Neural cell (in vitro differentiated cells): ENCODE data around the gene BRD7.

Experiments
- EZH2 ChIP-seq: fragments of 200-600, 300-800 bp; shearing (Covaris generic), sonication (generic); IDR thresholded peaks from 2 replicates; pipeline ENCODE4 v1.6.1; 2014; ENCODE audit warnings: antibody characterized with exemption, low read length, borderline replicate concordance, mild to moderate bottlenecking; ENCODE audit not compliant: insufficient read depth, poor library complexity, severe bottlenecking
- SMC3 ChIP-seq: fragments of 450-650 bp; conservative IDR thresholded peaks from 2 replicates; pipeline ENCODE4 v1.6.1; 2014; ENCODE audit warnings: antibody characterized with exemption, mild to moderate bottlenecking, moderate library complexity; ENCODE audit not compliant: poor library complexity
- TF ChIP-seq, protein P1 (sequence below): IDR thresholded peaks from 2 replicates; pipeline ENCODE4 v1.6.1; 2012; ENCODE audit warnings: borderline replicate concordance
- TF ChIP-seq, protein P2 (sequence below): fragments of 450-650 bp; IDR thresholded peaks from 2 replicates; pipeline ENCODE4 v1.5.1; 2014; ENCODE audit warnings: antibody characterized with exemption, mild to moderate bottlenecking, moderate library complexity; ENCODE audit not compliant: poor library complexity, severe bottlenecking

DNA sequence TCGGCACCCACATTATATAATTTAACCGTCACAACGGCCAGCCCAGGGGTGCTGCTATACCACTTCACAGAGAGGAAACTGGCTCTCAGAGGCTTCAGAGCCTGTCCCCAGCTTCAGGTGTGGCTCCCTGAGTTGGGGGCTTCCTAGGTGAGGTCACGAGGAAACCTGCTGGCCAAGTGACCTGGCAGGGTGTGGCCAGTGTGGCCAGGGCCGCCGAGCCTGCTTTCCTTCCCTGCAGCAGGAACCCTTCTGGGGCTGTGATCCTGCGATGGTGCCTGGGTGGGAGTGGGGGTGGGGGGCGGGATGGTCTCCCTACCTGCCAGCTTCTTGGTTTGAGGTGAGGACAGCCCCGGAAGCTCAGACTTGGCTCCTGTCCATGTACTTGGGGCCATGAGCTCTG, 62.5 kb downstream of the BRD7 start:
- TF ChIP-seq EZH2 (no peak), SMC3 (no peak)
- TF ChIP-seq, protein P1, sequence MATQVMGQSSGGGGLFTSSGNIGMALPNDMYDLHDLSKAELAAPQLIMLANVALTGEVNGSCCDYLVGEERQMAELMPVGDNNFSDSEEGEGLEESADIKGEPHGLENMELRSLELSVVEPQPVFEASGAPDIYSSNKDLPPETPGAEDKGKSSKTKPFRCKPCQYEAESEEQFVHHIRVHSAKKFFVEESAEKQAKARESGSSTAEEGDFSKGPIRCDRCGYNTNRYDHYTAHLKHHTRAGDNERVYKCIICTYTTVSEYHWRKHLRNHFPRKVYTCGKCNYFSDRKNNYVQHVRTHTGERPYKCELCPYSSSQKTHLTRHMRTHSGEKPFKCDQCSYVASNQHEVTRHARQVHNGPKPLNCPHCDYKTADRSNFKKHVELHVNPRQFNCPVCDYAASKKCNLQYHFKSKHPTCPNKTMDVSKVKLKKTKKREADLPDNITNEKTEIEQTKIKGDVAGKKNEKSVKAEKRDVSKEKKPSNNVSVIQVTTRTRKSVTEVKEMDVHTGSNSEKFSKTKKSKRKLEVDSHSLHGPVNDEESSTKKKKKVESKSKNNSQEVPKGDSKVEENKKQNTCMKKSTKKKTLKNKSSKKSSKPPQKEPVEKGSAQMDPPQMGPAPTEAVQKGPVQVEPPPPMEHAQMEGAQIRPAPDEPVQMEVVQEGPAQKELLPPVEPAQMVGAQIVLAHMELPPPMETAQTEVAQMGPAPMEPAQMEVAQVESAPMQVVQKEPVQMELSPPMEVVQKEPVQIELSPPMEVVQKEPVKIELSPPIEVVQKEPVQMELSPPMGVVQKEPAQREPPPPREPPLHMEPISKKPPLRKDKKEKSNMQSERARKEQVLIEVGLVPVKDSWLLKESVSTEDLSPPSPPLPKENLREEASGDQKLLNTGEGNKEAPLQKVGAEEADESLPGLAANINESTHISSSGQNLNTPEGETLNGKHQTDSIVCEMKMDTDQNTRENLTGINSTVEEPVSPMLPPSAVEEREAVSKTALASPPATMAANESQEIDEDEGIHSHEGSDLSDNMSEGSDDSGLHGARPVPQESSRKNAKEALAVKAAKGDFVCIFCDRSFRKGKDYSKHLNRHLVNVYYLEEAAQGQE = no peak
- TF ChIP-seq, protein P2, sequence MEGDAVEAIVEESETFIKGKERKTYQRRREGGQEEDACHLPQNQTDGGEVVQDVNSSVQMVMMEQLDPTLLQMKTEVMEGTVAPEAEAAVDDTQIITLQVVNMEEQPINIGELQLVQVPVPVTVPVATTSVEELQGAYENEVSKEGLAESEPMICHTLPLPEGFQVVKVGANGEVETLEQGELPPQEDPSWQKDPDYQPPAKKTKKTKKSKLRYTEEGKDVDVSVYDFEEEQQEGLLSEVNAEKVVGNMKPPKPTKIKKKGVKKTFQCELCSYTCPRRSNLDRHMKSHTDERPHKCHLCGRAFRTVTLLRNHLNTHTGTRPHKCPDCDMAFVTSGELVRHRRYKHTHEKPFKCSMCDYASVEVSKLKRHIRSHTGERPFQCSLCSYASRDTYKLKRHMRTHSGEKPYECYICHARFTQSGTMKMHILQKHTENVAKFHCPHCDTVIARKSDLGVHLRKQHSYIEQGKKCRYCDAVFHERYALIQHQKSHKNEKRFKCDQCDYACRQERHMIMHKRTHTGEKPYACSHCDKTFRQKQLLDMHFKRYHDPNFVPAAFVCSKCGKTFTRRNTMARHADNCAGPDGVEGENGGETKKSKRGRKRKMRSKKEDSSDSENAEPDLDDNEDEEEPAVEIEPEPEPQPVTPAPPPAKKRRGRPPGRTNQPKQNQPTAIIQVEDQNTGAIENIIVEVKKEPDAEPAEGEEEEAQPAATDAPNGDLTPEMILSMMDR = no peak
